ENCODE data around the gene RAD23B.

The RAD23B gene

GRCh38 chr9:107282759-107283622 lies at the start of gene RAD23B:
Gene RAD23B (plus strand): TSS chr9:107283279. CDS start chr9:107283630, 351 bp downstream.
- DNase-seq: peak; percentile 98
- Mint-ChIP-seq H3K36me3 (ENCODE audit: low read depth) (peaks cover 10% of the 10 kb centered on the region), H3K9me3 (peaks cover 8% of the 10 kb centered on the region), H3K27ac (peak within 1 kb of the TSS; percentile 98), H3K27me3 (ENCODE audit: low read depth, poor library complexity) (peaks cover 6% of the 10 kb centered on the region), H3K4me3 (peak within 1 kb of the TSS; percentile 97), H3K4me1 (peaks cover 39% of the 10 kb centered on the region)
- TF ChIP-seq, protein P1, sequence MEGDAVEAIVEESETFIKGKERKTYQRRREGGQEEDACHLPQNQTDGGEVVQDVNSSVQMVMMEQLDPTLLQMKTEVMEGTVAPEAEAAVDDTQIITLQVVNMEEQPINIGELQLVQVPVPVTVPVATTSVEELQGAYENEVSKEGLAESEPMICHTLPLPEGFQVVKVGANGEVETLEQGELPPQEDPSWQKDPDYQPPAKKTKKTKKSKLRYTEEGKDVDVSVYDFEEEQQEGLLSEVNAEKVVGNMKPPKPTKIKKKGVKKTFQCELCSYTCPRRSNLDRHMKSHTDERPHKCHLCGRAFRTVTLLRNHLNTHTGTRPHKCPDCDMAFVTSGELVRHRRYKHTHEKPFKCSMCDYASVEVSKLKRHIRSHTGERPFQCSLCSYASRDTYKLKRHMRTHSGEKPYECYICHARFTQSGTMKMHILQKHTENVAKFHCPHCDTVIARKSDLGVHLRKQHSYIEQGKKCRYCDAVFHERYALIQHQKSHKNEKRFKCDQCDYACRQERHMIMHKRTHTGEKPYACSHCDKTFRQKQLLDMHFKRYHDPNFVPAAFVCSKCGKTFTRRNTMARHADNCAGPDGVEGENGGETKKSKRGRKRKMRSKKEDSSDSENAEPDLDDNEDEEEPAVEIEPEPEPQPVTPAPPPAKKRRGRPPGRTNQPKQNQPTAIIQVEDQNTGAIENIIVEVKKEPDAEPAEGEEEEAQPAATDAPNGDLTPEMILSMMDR (IDR thresholded peaks at IDR 0.05): no peak

DNA sequence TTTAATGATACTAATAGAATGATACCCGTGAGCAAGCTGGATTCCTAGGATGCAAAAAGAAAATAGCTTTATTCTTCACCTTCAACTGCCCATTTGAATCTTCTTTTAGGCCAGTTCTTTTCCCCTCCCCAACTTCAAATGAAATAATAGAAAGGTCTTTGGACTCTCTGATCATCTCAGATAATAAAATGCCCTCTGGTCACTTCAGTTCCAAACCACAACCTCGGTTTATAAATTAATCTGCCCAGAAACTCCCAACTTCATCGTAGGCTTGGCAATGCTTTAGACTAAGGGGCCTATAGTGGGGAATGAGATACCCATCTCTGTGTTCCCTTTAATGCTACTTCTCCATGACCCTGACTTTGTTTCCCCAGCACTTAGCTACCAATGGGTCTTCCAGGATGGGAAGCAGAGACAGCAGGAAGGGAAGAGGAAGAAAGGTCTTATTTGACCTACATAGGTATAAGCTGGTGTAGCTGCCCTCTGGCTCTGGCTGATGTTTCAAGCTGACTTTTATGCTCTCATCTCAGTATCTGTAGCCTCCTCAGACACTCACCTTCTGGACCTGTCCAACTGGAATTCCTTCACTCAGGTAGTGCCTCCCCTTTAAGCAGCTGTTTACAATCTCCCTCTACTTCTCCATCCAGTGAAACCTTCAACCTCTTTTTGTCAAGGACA lies 47.2 kb upstream of the RAD23B start:
- Mint-ChIP-seq H3K9me3 (no peaks in the 10 kb centered on the region), H3K4me3 (no peak overlapping the region)

GRCh38 chr9:107237873-107238272 lies 45.2 kb upstream of the RAD23B start:
- Mint-ChIP-seq H3K4me3 (no peak overlapping the region), H3K36me3 (ENCODE audit: low read depth) (no peaks in the 10 kb centered on the region), H3K4me1 (peaks cover 8% of the 10 kb centered on the region), H3K27ac (no peak overlapping the region), H3K9me3 (no peaks in the 10 kb centered on the region), H3K27me3 (ENCODE audit: low read depth, poor library complexity) (peaks cover 5% of the 10 kb centered on the region)
- TF ChIP-seq, protein P1 (IDR thresholded peaks at IDR 0.05): no peak
- no peak for DNase-seq

More for the DNA sequence above, 47.2 kb upstream of the RAD23B start:
- Mint-ChIP-seq H3K27ac (no peak overlapping the region), H3K4me1 (peaks cover 3% of the 10 kb centered on the region), H3K36me3 (ENCODE audit: low read depth) (no peaks in the 10 kb centered on the region), H3K27me3 (ENCODE audit: low read depth, poor library complexity) (peaks cover 3% of the 10 kb centered on the region)
- TF ChIP-seq, protein P1 (IDR thresholded peaks at IDR 0.05): no peak
- no peak for DNase-seq

- H3K27me3 Mint-ChIP-seq (ENCODE audit: low read depth, poor library complexity): peaks cover 3% of the 10 kb centered on the region
- no peak overlapping the region for H3K27ac Mint-ChIP-seq
Observed at GRCh38 chr9:107239474-107239873, 43.6 kb upstream of the RAD23B start.

DNA sequence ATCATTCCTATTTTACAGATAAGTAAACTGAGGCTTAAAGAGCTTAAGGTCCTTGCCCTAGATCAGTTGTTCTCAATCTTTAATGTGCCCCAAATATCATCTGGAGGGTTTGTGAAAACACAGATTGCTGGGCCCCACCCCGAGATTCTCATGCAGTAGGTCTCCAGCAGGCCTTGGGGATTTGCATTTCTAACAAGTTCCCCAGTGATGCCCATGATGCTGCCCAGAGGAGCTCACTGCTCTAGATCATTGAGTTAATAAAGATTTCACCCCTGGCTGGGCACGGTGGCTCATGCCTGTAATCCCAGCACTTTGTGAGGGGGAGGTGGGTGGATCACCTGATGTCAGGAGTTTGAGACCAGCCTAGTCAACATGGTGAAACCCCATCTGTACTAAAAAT lies 42.8 kb upstream of the RAD23B start:
- no peaks in the 10 kb centered on the region for H3K36me3 Mint-ChIP-seq (ENCODE audit: low read depth)
- peaks cover 17% of the 10 kb centered on the region for H3K4me1 Mint-ChIP-seq

More at GRCh38 chr9:107239474-107239873, 43.6 kb upstream of the RAD23B start:
- Mint-ChIP-seq H3K9me3 (no peaks in the 10 kb centered on the region), H3K36me3 (ENCODE audit: low read depth) (no peaks in the 10 kb centered on the region), H3K4me1 (peaks cover 17% of the 10 kb centered on the region), H3K4me3 (no peak overlapping the region)
- TF ChIP-seq, protein P1 (IDR thresholded peaks at IDR 0.05): no peak
- no peak for DNase-seq

More for the DNA sequence above, 42.8 kb upstream of the RAD23B start:
- H3K27me3 Mint-ChIP-seq (ENCODE audit: low read depth, poor library complexity): peaks cover 3% of the 10 kb centered on the region
- DNase-seq: no peak
- H3K4me3 Mint-ChIP-seq: no peak overlapping the region
- TF ChIP-seq, protein P1 (IDR thresholded peaks at IDR 0.05): no peak
- H3K27ac Mint-ChIP-seq: no peak overlapping the region
- no peaks in the 10 kb centered on the region for H3K9me3 Mint-ChIP-seq
